ENCODE measurements around the gene SPTB.
A peak's percentile ranks its signal among the peaks of the same experiment; 100 is the strongest.

The SPTB gene

GRCh38 chr14:64737391-64738280, 142.1 kb downstream of the SPTB start:
- ChIA-PET POLR2A (no interaction called here), CTCF (interaction anchor here (0.7 to 1.0 kb wide), 3 partner anchors 22 to 33 kb away, joined by 3 read pairs; no protein-coding TSS in a partner anchor)
- Histone ChIP-seq H3K4me3 (ENCODE audit: low read depth, low read length) (no peak overlapping the region), H3K36me3 (ENCODE audit: control insufficient read depth in 2 of 2, insufficient read depth in 1 of 2, low read length in 2 of 2) (peaks cover 11 to 81% of the 10 kb centered on the region in 2 experiments), H3K9me3 (ENCODE audit: control insufficient read depth, insufficient read depth, low read depth, low read length) (no peaks in the 10 kb centered on the region), H3K27ac (ENCODE audit: extremely low read depth, low read depth, low read length) (no peak overlapping the region), H3K4me1 (ENCODE audit: control insufficient read depth, insufficient read depth, low read length) (no peaks in the 10 kb centered on the region)
- no peak for TF ChIP-seq REPIN1 (tag by site-specific recombination; IDR thresholded peaks at IDR 0.05; ENCODE audit: low read depth)
- TF ChIP-seq, protein P1, sequence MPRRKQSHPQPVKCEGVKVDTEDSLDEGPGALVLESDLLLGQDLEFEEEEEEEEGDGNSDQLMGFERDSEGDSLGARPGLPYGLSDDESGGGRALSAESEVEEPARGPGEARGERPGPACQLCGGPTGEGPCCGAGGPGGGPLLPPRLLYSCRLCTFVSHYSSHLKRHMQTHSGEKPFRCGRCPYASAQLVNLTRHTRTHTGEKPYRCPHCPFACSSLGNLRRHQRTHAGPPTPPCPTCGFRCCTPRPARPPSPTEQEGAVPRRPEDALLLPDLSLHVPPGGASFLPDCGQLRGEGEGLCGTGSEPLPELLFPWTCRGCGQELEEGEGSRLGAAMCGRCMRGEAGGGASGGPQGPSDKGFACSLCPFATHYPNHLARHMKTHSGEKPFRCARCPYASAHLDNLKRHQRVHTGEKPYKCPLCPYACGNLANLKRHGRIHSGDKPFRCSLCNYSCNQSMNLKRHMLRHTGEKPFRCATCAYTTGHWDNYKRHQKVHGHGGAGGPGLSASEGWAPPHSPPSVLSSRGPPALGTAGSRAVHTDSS (tag by site-specific recombination; IDR thresholded peaks at IDR 0.05) = peak; percentile 65

- CTCF ChIA-PET = interaction anchor here (0.7 to 1.0 kb wide), 3 partner anchors 26 to 32 kb away, joined by 3 read pairs; no protein-coding TSS in a partner anchor
- peak; percentile 21; the same call in 1 of the 2 replicates for TF ChIP-seq GLIS1 (tag by site-specific recombination; IDR thresholded peaks at IDR 0.05)
- TF ChIP-seq ZNF449 (tag by site-specific recombination; IDR thresholded peaks at IDR 0.05) = no peak
- peak; percentile 86 for TF ChIP-seq ZIC2 (tag by site-specific recombination; IDR thresholded peaks at IDR 0.05)
- Histone ChIP-seq H3K4me1 (ENCODE audit: control insufficient read depth, insufficient read depth, low read length) (no peaks in the 10 kb centered on the region), H3K27ac (ENCODE audit: extremely low read depth, low read depth, low read length) (no peak overlapping the region), H3K4me3 (ENCODE audit: low read depth, low read length) (no peak overlapping the region), H3K36me3 (ENCODE audit: control insufficient read depth in 2 of 2, insufficient read depth in 1 of 2, low read length in 2 of 2) (peaks cover 11 to 81% of the 10 kb centered on the region in 2 experiments), H3K9me3 (ENCODE audit: control insufficient read depth, insufficient read depth, low read depth, low read length) (no peaks in the 10 kb centered on the region)
- POLR2A ChIA-PET = no interaction called here
Observed at GRCh38 chr14:64736271-64737169, 143.2 kb downstream of the SPTB start.

DNA sequence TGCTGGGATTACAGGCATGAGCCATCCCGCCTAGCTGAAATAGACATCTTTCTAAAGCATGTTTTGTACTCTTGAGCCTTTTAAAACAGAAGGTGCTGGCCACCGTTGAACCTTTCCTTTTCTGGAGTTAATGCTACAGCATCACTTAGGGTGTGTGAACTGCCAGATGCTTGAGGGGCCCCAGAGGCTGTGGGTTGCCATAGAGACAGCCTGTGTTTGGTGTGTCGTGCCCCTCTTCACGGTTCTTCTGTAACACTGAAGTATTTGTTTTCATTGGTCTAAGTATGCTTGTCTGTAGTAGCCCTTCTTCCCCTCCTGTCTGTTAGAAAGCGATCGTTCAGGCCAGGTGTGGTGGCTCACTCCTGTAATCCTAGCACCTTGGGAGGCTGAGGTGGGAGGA, 144.7 kb downstream of the SPTB start:
- CTCF ChIA-PET = interaction anchor here (0.6 to 0.9 kb wide), 2 partner anchors 64 to 288 kb away, joined by 3 read pairs; no protein-coding TSS in a partner anchor
- peaks cover 11 to 81% of the 10 kb centered on the region in 2 experiments for H3K36me3 ChIP-seq (ENCODE audit: control insufficient read depth in 2 of 2, insufficient read depth in 1 of 2, low read length in 2 of 2)

More for the DNA sequence above, 144.7 kb downstream of the SPTB start:
- Histone ChIP-seq H3K27ac (ENCODE audit: extremely low read depth, low read depth, low read length) (no peak overlapping the region), H3K9me3 (ENCODE audit: control insufficient read depth, insufficient read depth, low read depth, low read length) (no peaks in the 10 kb centered on the region), H3K4me3 (ENCODE audit: low read depth, low read length) (no peak overlapping the region), H3K4me1 (ENCODE audit: control insufficient read depth, insufficient read depth, low read length) (no peaks in the 10 kb centered on the region)
- TF ChIP-seq ZNF776 (tag by site-specific recombination; IDR thresholded peaks at IDR 0.05; ENCODE audit: borderline replicate concordance) (no peak), ZNF366 (tag by site-specific recombination; conservative IDR thresholded peaks at IDR 0.05) (no peak), ZNF777 (tag by site-specific recombination; IDR thresholded peaks at IDR 0.05; ENCODE audit: borderline replicate concordance) (no peak), OSR2 (tag by site-specific recombination; IDR thresholded peaks at IDR 0.05) (no peak), ZNF791 (tag by site-specific recombination; IDR thresholded peaks at IDR 0.05) (no peak), ZNF148 (tag by site-specific recombination; IDR thresholded peaks at IDR 0.05; ENCODE audit: borderline replicate concordance) (no peak)
- TF ChIP-seq, protein P2, sequence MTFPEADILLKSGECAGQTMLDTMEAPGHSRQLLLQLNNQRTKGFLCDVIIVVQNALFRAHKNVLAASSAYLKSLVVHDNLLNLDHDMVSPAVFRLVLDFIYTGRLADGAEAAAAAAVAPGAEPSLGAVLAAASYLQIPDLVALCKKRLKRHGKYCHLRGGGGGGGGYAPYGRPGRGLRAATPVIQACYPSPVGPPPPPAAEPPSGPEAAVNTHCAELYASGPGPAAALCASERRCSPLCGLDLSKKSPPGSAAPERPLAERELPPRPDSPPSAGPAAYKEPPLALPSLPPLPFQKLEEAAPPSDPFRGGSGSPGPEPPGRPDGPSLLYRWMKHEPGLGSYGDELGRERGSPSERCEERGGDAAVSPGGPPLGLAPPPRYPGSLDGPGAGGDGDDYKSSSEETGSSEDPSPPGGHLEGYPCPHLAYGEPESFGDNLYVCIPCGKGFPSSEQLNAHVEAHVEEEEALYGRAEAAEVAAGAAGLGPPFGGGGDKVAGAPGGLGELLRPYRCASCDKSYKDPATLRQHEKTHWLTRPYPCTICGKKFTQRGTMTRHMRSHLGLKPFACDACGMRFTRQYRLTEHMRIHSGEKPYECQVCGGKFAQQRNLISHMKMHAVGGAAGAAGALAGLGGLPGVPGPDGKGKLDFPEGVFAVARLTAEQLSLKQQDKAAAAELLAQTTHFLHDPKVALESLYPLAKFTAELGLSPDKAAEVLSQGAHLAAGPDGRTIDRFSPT (tag by site-specific recombination; IDR thresholded peaks at IDR 0.05) = no peak
- POLR2A ChIA-PET = interaction anchor here (0.8 kb wide), 1 partner anchor 13 kb away, joined by 3 read pairs; no protein-coding TSS in a partner anchor

Data from HEK293 (cell line).